Tibial artery (tissue), 4 donors: ENCODE data around the gene B4GALT1.

Experiments
- DNase-seq, 2 donors: peaks; one replicate each; pipeline ENCODE4 v3.0.0-alpha.2; 2019
- H3K27ac ChIP-seq, 2 donors: fragments of 200-600 bp; sonication (generic) in 1 of 2; 1 replicate in 1 of 2; 2 replicates in 1 of 2; pipeline ENCODE4 v1.5.1; 2018 to 2019; ENCODE audit warnings: mild to moderate bottlenecking in 1 of 2
- H3K27me3 ChIP-seq, 2 donors: fragments of 200-600 bp; sonication (generic) in 1 of 2; one replicate each; pipeline versions ENCODE4 v1.5.1 to v1.6.0; 2016 to 2019
- H3K36me3 ChIP-seq, 3 donors: fragments of 200-600 bp; sonication (generic) in 2 of 3; one replicate each; pipeline ENCODE4 v1.5.1; 2016 to 2019; ENCODE audit warnings: mild to moderate bottlenecking in 2 of 3
- H3K4me1 ChIP-seq, 4 donors: fragments of 200-600 bp; sonication (generic) in 2 of 4; 1 replicate in 3 of 4; 2 replicates in 1 of 4; pipeline ENCODE4 v1.5.1; 2016 to 2019
- H3K4me3 ChIP-seq, 2 donors: fragments of 200-600 bp; sonication (generic) in 1 of 2; 1 replicate in 1 of 2; 2 replicates in 1 of 2; pipeline ENCODE4 v1.5.1; 2018 to 2019; ENCODE audit warnings: mild to moderate bottlenecking in 2 of 2
- H3K9me3 ChIP-seq, 3 donors: fragments of 200-600 bp; sonication (generic) in 1 of 3; one replicate each; pipeline ENCODE4 v1.5.1; 2016 to 2019
- intact Hi-C: fragments of 100-400 bp; cut with DNase I; formaldehyde crosslinking; loops from one replicate; pipeline ENCODE4 v1.15.0; 2023; ENCODE audit warnings: low total_unique reads
- TF ChIP-seq, protein P1 (sequence below), 2 experiments: fragments of 200-600 bp in 1 of 2; fragments of 450-650 bp in 1 of 2; IDR thresholded peaks; one replicate each; pipeline ENCODE4 v1.5.1; 2017 to 2019; ENCODE audit warnings: antibody characterized with exemption in 2 of 2, mild to moderate bottlenecking in 1 of 2, moderate library complexity in 1 of 2

B4GALT1 gene, protein sequence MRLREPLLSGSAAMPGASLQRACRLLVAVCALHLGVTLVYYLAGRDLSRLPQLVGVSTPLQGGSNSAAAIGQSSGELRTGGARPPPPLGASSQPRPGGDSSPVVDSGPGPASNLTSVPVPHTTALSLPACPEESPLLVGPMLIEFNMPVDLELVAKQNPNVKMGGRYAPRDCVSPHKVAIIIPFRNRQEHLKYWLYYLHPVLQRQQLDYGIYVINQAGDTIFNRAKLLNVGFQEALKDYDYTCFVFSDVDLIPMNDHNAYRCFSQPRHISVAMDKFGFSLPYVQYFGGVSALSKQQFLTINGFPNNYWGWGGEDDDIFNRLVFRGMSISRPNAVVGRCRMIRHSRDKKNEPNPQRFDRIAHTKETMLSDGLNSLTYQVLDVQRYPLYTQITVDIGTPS

DNA sequence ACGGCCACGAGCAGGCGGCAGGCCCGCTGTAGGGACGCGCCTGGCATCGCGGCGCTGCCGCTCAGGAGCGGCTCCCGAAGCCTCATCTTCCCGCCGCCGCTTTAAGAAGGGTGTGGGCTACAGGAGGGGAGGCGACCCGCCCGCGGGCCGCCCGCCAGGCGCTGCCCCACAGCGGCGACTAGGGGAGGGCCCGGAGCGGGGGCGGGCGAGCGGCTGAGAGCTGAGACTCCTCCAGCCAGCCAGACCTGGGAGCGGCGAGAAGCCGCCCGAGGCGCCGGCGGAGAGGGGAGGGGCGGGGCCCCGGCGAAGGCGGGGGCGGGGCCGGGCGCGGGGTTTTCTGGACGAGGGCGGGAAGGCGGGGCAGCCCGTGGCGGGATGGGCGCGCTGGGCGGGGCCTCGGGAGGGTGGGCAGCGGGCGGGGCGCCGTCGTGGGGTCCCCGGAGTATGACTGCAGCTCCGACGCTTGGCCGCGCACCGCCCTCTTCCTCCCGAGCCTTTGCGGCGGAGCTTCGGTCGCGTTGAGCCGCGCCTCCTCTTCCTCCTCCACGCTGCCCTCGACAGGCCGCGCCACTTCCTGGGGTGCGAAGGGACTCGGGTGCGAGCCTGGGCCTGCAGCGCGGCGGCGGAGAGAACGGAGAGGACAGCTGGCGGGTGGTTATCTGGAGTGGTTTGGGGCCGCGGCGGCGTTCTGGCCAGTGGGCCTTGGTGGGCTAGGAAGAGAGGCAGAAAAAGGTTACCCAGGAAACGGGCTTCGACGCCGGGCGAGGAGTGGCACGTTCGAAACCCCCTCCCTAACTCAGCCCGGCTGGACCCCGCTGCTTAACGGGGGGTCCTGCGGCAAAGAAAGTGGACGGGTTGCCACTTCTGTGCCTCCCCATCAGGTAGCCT is at the start of gene B4GALT1:
Gene B4GALT1 (minus strand): TSS at position 253 of the 888 bp plus-strand sequence. CDS start 167 bp downstream, at position 86.
- Histone ChIP-seq H3K27me3 (no peaks in the 10 kb centered on the region), H3K4me1 (peaks cover 0 to 42% (median 30%) of the 10 kb centered on the region in 4 donors), H3K27ac (peak within 1 kb of the TSS; percentile 95 to 98), H3K36me3 (no peaks in the 10 kb centered on the region), H3K9me3 (no peaks in the 10 kb centered on the region), H3K4me3 (peak within 1 kb of the TSS; percentile 92)
- peak; percentile 94 to 98 for DNase-seq
- intact Hi-C loops, result loop anchor here (5.0 kb wide), 1 partner anchor 85 kb away; no protein-coding TSS in a partner anchor
- TF ChIP-seq, protein P1, sequence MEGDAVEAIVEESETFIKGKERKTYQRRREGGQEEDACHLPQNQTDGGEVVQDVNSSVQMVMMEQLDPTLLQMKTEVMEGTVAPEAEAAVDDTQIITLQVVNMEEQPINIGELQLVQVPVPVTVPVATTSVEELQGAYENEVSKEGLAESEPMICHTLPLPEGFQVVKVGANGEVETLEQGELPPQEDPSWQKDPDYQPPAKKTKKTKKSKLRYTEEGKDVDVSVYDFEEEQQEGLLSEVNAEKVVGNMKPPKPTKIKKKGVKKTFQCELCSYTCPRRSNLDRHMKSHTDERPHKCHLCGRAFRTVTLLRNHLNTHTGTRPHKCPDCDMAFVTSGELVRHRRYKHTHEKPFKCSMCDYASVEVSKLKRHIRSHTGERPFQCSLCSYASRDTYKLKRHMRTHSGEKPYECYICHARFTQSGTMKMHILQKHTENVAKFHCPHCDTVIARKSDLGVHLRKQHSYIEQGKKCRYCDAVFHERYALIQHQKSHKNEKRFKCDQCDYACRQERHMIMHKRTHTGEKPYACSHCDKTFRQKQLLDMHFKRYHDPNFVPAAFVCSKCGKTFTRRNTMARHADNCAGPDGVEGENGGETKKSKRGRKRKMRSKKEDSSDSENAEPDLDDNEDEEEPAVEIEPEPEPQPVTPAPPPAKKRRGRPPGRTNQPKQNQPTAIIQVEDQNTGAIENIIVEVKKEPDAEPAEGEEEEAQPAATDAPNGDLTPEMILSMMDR (IDR thresholded peaks at IDR 0.05), result no peak

DNA sequence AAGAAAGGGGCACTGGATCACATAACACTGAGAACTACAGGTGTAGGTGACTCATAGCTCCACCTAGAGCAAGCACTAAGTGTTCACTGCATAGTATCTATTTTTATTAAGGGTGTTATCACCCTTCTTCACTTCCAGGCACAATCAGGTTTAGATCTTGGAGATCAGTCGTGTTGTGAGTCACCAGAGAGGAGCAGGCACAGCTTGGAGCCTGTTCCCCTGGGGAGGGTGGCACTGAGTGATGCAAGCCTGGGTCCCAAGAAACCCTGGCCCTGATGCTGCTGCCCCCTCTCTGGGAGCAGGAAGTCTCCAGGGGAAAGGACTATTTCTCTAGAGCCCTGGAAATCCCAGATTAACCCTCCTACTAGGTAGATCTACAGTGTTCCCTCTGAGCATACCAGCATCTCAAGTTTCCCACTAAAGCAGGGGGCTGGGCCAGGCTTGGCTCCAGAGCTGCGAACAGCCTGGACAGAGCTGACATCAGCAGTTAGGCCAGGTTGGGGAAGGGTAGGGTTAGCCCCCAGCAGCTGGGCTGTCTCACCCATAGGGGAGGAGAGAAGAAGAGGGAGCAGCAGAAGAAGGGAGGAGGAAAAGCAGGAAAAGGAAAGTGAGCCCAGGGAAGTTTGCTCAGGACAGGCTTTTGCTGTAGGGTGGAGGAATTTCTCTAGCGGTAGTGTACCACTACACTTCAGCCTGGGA is 44.7 kb upstream of the B4GALT1 start:
- intact Hi-C loops, result no loop called here
- DNase-seq, result no peak
- H3K27me3 ChIP-seq, result no peaks in the 10 kb centered on the region
- H3K36me3 ChIP-seq, result no peaks in the 10 kb centered on the region
- peaks cover 0 to 6% (median 2%) of the 10 kb centered on the region in 4 donors for H3K4me1 ChIP-seq
- no peaks in the 10 kb centered on the region for H3K9me3 ChIP-seq
- no peak overlapping the region for H3K4me3 ChIP-seq
- H3K27ac ChIP-seq, result no peak overlapping the region
- TF ChIP-seq, protein P1 (IDR thresholded peaks at IDR 0.05), result no peak

DNA sequence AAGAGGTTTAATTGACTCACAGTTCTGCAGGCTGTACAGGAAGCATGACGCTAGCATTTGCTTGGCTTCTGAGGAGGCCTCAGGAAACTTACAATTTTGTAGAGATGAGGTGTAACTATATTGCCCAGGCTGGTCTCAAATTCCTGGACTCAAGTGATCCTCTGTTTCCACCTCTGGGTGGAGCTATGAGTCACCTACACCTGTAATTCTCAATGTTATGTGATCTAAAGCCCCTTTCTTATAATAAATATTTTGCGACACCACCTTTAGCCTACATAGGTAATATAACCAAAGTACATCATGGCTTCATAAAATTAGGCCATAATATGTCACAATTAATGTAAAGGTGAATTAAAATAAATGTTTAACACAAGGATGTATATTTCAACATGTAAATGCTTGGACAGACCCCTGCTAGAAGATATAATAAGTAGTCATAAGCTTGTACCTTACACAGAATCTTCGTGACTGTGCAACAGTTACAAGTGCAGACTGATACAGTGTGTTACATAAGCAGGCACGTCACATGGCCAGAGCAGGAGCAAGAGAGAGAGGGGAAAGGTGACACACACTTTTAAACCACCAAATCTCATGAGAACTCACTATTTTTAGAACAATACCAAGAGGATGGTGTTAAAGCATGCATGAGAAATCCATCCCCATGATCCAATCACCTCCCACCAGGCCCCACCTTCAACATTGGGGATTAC is 43.0 kb upstream of the B4GALT1 start:
- intact Hi-C loops, result no loop called here
- H3K27ac ChIP-seq, result no peak overlapping the region

DNA sequence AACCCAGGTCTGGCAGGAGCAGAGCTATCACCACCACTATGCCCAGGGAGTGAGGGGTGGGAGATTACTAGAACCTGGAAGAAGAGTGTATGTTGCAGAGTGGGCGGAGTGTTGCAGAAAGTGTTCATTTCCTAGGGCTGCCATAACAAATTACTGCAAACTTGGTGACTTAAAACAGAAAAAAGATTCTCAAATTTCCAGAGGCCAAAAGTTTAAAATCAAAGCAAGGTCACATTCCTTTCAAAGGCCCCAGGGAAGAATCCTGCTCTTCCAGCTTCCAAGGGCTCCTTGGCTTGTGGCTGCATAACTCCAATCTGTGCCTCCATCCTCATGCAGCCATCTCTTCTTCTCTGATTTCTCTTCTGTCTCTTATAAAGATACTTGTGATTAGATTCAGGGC is 42.3 kb upstream of the B4GALT1 start:
- no peak for DNase-seq
- Histone ChIP-seq H3K4me3 (no peak overlapping the region), H3K36me3 (no peaks in the 10 kb centered on the region), H3K27me3 (no peaks in the 10 kb centered on the region), H3K27ac (no peak overlapping the region), H3K9me3 (no peaks in the 10 kb centered on the region), H3K4me1 (peaks cover 0 to 6% (median 2%) of the 10 kb centered on the region in 4 donors)
- TF ChIP-seq, protein P1 (IDR thresholded peaks at IDR 0.05), result no peak
- intact Hi-C loops, result loop anchor here (5.0 kb wide), 1 partner anchor 62 kb away; no protein-coding TSS in a partner anchor

More for the DNA sequence above, 43.0 kb upstream of the B4GALT1 start:
- no peak overlapping the region for H3K4me3 ChIP-seq
- H3K4me1 ChIP-seq, result peaks cover 0 to 6% (median 2%) of the 10 kb centered on the region in 4 donors
- H3K27me3 ChIP-seq, result no peaks in the 10 kb centered on the region
- TF ChIP-seq, protein P1 (IDR thresholded peaks at IDR 0.05), result no peak
- no peak for DNase-seq
- no peaks in the 10 kb centered on the region for H3K36me3 ChIP-seq
- H3K9me3 ChIP-seq, result no peaks in the 10 kb centered on the region
